Activated CD8-positive, alpha-beta memory T cell treated with anti-CD3 and anti-CD28 coated beads for 48 hours (primary cell): Measurements from ENCODE around the gene CBLIF.
"Not testable (repeated sequence)": the region's sequence is repeated elsewhere in the genome, so short reads cannot be mapped to it uniquely, and the experiment has no call there.

Experiments used
- DNase-seq, 3 experiments: peaks; one replicate each; pipeline ENCODE4 v3.0.0-alpha.2; 2020; ENCODE audit warnings: low read depth in 2 of 3, low spot score in 2 of 3

Gene CBLIF

GRCh38 chr11:59801160-59801706 is 44.1 kb downstream of the CBLIF start:
- no peak for DNase-seq

GRCh38 chr11:59800390-59801025 is 44.8 kb downstream of the CBLIF start:
- no peak for DNase-seq

- DNase-seq, result no peak
Observed at GRCh38 chr11:59794417-59794816, 50.9 kb downstream of the CBLIF start.

- DNase-seq, result no peak
Observed at GRCh38 chr11:59792507-59792906, 52.8 kb downstream of the CBLIF start.

- DNase-seq, result no peak
Observed at GRCh38 chr11:59791639-59792038, 53.7 kb downstream of the CBLIF start.

- no peak for DNase-seq
Observed at GRCh38 chr11:59787816-59788215, 57.5 kb downstream of the CBLIF start.

GRCh38 chr11:59787255-59787588 is 58.1 kb downstream of the CBLIF start:
- no peak for DNase-seq

GRCh38 chr11:59785818-59786217 is 59.5 kb downstream of the CBLIF start:
- DNase-seq, result no peak

GRCh38 chr11:59784441-59784840 is 60.9 kb downstream of the CBLIF start:
- DNase-seq, result not testable (repeated sequence)

- no peak for DNase-seq
Observed at GRCh38 chr11:59783632-59784090, 61.6 kb downstream of the CBLIF start.

- DNase-seq, result no peak
Observed at GRCh38 chr11:59782080-59782479, 63.2 kb downstream of the CBLIF start.

GRCh38 chr11:59779487-59779886 is 65.8 kb downstream of the CBLIF start:
- DNase-seq, result no peak
